ENCODE measurements around the gene TRIM63.

Gene TRIM63

DNA sequence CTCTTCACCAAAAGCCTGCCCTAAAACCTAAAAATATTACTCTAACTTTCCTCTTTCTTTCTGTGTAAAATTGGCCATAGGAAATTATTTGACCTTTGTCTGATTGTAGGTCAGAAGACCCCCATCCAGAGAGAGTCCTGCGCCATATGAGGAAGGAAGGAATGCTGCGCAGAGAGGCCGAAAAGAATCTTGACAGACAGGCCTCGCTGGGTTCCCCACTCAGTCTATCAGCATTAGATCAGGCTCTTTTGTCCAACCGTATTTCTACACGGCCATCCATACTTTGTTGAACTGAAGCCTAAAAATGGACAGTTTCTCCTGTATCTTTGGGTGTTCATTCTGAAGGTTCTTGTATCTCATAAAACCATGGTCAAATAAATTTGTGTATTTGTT, 17.2 kb downstream of the TRIM63 start:
- no peak overlapping the region for H3K4me3 ChIP-seq (ENCODE audit: low read depth, low read length)
- TF ChIP-seq, protein P1, sequence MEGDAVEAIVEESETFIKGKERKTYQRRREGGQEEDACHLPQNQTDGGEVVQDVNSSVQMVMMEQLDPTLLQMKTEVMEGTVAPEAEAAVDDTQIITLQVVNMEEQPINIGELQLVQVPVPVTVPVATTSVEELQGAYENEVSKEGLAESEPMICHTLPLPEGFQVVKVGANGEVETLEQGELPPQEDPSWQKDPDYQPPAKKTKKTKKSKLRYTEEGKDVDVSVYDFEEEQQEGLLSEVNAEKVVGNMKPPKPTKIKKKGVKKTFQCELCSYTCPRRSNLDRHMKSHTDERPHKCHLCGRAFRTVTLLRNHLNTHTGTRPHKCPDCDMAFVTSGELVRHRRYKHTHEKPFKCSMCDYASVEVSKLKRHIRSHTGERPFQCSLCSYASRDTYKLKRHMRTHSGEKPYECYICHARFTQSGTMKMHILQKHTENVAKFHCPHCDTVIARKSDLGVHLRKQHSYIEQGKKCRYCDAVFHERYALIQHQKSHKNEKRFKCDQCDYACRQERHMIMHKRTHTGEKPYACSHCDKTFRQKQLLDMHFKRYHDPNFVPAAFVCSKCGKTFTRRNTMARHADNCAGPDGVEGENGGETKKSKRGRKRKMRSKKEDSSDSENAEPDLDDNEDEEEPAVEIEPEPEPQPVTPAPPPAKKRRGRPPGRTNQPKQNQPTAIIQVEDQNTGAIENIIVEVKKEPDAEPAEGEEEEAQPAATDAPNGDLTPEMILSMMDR (IDR thresholded peaks at IDR 0.05; ENCODE audit: low read depth, low read length) = no peak

DNA sequence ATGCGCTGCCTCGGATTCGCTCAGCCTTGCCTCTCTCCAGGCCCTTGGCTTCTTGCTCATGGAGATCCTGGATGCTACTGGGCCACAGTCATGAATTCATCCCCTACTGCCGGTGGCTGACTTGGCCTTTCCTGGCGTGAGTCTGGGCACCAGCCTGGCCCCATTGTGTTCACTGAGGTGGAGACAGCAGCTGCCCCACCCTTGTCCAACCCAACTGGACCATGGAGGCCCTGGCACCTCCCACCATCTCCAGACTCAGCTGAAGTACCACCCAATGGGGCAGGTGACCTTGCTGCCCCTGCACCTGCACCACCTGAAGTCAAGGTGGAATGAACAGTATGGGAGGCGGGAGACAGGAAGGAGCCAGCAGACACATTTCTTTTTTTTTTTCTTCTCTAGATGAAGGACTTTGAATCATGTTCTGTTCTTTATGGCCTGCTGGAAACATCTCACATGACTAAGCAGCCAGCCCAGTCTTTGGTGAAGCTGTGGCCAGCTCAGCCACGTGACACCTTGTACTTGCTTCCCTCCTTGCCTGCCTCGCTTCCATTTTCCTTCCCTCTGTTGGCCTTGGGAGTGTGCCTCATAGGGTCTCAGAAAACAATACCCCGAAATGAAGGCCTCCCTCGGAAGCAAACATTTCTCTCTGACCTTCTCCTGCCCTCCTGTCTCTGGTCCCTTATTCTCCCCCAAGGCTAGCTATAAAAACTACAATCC, 17.7 kb downstream of the TRIM63 start:
- TF ChIP-seq, protein P1 (IDR thresholded peaks at IDR 0.05; ENCODE audit: low read depth, low read length) = no peak
- no peak overlapping the region for H3K4me3 ChIP-seq (ENCODE audit: low read depth, low read length)

DNA sequence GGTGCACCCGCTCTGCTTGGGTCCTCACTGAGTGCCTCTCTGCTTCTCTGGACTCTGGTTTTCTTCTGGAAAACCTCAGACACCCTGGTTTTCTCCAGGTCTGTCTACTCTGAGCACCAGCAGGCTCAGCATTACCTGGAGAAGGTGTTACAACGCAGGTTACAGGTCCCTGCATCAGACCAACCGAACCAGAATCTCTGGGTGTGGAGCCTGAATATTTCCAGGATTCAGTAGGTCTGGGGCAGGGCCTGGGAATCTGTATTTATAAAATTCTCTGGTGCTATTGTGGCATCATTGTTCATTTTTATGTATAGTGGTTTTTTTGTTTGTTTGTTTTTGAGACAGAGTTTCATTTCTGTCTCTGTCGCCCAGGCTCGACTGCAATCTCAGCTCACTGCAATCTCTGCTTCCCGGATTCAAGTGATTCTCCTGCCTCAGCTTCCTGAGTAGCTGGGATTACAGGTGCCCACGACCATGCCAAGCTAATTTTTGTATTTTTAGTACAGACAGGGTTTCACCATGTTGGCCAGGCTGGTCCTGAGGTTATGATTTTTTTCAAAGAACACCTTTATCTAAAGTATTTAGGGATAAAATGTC, 20.1 kb downstream of the TRIM63 start:
- no peak overlapping the region for H3K4me3 ChIP-seq (ENCODE audit: low read depth, low read length)
- TF ChIP-seq, protein P1 (IDR thresholded peaks at IDR 0.05; ENCODE audit: low read depth, low read length) = no peak

DNA sequence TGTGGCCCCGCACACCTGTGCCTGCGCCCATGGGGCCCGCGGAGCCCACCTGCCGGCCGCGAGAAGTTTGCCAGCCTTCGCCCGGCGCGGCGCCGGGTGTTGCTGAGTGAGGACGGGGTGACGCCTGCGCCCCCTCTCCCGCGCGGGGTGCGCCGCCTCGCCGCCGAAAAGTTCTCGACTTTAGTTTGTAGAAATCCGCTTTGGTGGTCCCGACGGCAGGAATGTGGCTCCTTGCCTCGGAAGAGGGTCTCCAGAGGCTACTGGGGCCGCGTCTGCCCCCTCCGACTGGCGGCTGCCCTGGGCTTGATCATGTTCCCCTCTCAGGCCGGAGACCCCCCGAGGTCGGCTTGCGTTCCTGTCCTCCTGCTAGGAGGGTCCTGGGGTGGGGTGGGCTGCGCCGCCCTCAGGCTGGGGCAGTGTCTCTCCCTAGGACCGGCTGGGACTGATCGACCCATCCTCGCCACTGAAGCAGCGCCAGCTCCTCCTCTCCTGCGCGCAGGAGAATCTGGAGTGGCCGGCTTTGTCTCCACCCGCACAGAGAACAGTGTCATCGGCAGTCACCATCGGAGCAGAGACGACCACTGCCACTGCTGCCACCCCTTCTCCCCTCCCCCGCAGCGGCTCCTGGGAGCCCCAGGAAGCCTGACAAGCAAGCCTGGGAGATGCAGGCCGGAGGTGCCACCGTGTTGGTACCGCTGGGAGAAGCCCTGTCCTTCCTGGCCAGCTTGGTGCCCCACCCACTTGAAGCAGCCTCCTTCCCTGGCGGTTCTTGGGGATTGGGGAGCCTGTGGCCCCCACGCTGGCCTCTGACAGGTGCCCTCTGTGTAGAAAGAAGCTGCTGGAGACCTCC, 21.0 kb downstream of the TRIM63 start:
- TF ChIP-seq, protein P1 (IDR thresholded peaks at IDR 0.05; ENCODE audit: low read depth, low read length) = no peak
- H3K4me3 ChIP-seq (ENCODE audit: low read depth, low read length) = no peak overlapping the region

DNA sequence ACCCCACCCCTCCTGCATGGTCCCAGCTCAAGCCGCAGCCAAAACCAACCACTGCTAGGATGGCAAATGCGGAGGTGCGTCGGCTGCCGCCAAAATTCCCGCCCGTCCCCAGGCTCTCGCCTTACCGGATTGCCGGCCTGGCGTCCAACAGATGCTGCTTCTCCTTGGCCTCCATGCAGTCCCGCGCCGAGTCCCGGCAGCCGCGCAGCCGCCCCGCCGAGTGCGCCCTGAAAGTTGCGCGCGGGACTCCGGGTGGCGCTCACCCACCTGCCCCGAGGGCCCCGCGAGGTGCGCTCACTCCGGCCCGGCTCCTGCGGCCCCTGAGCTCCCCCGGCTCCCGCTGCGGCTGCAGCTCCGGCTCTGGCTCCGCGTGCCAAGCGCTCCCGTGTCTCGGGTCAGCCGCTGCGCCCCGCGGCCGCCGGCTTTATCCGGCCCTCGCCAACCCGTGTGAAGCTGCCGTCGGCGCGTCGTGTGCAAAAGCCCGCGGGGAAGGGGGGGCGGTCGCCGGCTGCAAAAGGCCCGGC, 21.6 kb downstream of the TRIM63 start, which contains the start of gene SLC30A2:
Gene SLC30A2, minus strand, starts transcription at position 397 of the 524 bp plus-strand sequence. Its CDS starts 222 bp downstream, at position 175.
- TF ChIP-seq, protein P1 (IDR thresholded peaks at IDR 0.05; ENCODE audit: low read depth, low read length) = no peak
- H3K4me3 ChIP-seq (ENCODE audit: low read depth, low read length) = no peak within 1 kb of the TSS

DNA sequence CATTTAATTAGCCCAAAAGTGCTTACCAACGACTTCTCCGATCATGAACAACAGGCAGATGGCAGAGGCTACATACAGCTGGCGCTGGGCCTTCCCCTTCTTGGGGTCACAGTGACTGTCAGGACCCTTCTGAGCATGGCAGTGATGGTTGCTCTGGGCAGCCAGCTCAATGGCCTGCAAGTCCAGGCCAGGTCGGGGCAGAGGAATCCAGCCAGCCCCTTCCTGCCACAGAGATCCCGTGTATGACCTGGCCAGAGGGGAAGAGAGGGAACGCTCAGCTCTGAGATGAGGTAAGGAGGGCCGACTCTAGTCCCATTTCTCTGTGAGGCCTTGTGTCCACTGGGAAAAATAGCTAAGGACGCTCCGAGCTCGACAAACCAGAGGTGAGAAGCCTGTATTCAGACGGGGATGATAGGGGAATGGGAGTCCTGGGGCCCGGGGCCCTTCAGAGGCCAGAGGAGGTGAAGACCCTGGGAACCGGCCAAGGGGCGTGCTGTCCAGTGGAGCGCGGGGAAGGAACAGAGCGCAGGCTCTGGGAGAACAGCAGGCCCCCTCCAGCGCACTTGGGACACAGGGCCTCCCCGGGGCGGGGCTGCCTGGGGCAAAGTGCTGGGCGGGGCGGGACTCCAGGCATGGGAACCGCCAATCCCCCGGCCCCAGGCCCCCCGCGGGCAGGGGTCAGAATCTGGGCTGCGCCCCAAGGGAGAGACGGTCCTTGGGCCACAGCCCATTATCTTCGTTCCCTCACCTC, 22.3 kb downstream of the TRIM63 start:
- TF ChIP-seq, protein P1 (IDR thresholded peaks at IDR 0.05; ENCODE audit: low read depth, low read length) = no peak
- H3K4me3 ChIP-seq (ENCODE audit: low read depth, low read length) = no peak overlapping the region

All from WI38 (cell line).